A549 treated with CpdA at 1 μM for 4 hours (cell line): ENCODE measurements around the gene CYS1. TPM values are rescaled to one million over a fixed set of nuclear protein-coding genes. Genes with fewer than 3 reads are reported as not detected.

Source experiments
- total RNA-seq: library from RNA; stranded (reverse); fragments of 200-300 nt; extraction: Qiagen RNA extraction; gene quantifications from 5 replicates; pipeline ENCODE4 v1.2.3, GENCODE V29; 2022; ENCODE audit warnings: low read depth

CYS1 gene
- 0.90 to 1.3 TPM (median 1.1 TPM) in 5 replicates for total RNA-seq

GRCh38 chr2:10079870-10080535, at the start of gene CYS1:
Gene CYS1 (minus strand): TSS chr2:10080411. CDS start chr2:10080223, 188 bp downstream.

GRCh38 chr2:10122500-10123280, 42.5 kb upstream of the CYS1 start, which contains the start of gene RRM2:
Gene RRM2 (plus strand): TSS chr2:10122739. CDS start chr2:10122799, 60 bp downstream.

GRCh38 chr2:10043256-10043905, 36.8 kb downstream of the CYS1 start, which contains the start of gene KLF11:
Gene KLF11 (plus strand): TSS chr2:10043550. CDS start chr2:10043717, 167 bp downstream.

Other genes starting within 250 kb of the CYS1 start
- gene TAF1B, start 236.9 kb downstream of the CYS1 start, total RNA-seq, result 23.5 to 46.1 TPM (median 24.8 TPM) in 5 replicates
- 0.77 to 1.6 TPM (median 0.81 TPM) in 5 replicates for gene GRHL1, start 128.7 kb downstream of the CYS1 start, total RNA-seq
- 2.7 to 5.5 TPM (median 4.5 TPM) in 5 replicates for gene KLF11, start 36.9 kb downstream of the CYS1 start, total RNA-seq
- gene RRM2, start 42.3 kb upstream of the CYS1 start, total RNA-seq, result 195 to 237 TPM (median 201 TPM) in 5 replicates
- gene HPCAL1, start 222.5 kb upstream of the CYS1 start, total RNA-seq, result 84.9 to 128 TPM (median 122 TPM) in 5 replicates